Midbrain (tissue), 1 donor: ENCODE measurements around the gene GALT.

Source experiments
- DNase-seq: peaks from one replicate; lab custom pipeline; 2025; lab: John Stamatoyannopoulos, UW

GALT gene

DNA sequence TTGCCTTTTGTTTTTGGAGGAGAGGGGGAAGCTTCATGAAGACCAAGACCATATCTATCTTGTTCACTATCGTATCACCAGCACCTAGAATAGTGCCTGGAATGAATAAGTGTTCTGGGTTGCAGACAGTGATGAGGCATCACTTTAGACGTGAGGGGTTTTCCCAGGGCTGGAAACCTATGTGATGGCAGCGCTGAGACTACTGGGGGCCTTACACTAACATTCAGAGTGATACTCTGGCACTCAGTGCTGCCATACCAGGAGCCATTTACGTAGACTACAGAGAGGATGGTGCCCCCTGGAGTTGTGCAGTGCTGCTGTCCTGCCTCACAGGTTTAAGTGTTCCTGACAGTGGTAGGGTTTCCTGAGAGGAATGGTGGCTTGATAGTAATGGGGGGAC lies 37.7 kb downstream of the GALT start:
- DNase-seq: no peak

DNA sequence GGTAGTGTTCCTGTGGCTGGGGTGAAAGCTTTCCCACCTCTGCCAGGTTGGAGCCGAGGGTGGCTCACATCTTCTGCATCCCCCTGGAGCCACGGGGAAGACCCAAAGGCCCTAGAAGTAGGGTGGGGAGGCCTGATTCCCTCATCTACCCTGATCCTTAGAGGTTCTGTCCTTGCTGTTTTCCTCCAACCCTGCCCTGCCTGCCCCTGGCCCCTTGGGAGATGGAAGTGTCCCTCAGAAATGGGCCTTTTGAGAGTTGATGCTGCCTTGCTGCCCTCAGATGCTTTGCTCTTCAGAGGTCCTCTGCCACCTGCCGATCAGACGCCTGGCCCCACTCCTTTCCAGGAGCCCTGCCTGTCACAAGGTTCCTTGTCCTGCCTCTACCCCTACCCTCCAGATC lies 38.3 kb downstream of the GALT start:
- no peak for DNase-seq

DNA sequence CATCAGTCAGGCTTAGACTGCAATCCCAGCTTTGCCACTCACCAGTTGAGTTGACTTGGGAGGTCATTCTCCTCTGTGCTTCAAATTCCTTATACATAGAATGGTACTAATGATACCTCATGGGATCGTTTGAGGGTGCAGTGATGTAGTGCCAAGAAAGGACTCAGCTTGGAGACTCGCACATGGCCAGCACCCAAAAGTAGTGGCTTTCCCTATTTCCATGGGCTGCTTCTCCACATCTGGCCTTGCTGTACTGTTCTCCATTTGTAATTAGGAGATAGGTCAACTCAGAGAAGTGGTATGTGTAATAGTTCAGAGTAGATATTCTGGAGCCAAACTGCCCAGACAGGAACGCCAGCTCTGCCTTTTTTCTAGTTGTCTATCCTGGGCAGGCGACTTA lies 39.1 kb downstream of the GALT start:
- DNase-seq: no peak

DNA sequence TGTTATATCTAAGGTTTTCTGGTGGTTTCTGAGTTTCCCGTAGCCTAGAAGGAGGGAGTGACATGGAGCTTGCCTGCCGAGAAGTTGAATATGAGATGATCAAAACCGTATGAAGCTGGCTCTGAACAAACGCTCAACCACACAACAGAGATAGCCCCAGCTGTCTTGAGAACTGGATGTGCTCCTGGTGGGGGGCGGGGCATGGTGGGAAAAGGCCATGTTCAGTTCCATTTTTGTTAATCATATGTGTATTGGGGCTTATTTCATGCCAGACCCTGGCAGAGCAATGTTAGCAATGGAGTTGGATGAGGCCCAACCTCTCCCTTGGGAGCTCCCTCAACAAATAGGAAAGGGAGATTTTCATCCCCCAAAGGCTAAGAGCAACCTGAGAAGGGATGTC lies 39.8 kb downstream of the GALT start:
- no peak for DNase-seq

DNA sequence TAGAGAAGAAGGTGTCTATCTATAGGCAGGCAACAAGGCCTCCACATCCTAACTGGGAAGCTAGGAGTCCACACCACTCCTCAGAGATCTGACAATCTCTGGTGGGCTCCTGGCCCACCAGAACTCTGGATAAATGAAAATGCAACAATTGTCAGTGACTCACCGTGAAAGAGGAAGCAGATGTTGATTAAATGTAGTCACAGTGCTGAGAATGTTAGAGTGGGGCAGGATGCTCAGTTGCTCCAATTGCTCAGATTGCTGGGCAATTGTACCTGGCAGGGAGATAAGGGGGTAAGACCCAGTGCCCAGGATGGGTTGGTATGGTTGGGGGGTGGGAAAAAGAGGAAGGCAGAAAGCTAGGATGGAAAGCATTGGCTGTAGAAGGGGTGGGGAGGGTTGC lies 40.3 kb downstream of the GALT start:
- DNase-seq: no peak

DNA sequence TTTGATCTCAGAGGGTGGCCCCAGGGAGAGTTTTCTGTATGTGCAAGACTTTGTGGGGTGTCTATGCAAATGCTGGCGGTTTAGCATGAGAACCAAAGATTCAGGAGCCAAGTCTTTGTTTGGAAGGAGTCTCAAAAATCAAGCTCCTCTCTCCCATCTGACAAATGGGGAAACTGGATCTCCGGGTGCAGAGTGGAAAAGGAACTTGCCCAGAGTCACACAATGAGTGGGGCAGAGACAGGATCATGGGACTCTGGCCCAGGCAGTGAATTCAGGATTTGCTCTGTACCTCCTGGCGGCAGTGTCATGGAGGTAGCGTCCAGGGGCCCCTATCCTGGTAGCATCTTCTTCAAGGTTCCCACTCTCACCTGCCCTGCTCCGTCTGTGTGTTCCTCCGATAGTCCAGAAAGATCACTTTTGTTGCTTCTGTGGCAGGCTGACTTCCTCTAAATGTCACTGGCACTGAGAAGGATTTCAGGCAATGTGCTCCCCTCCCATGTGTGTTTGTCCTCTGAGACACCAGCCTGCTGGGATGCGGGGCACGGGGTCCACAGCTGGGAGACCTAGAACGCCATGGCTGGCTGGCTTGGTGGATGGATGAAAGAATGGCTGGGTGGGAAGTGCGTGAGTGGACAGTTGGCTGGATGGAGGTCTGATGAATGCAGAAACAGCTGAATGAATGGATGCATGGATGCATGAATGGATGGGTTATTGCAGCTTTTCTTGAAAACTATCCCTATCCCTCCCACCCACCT lies 41.0 kb downstream of the GALT start:
- DNase-seq: no peak

DNA sequence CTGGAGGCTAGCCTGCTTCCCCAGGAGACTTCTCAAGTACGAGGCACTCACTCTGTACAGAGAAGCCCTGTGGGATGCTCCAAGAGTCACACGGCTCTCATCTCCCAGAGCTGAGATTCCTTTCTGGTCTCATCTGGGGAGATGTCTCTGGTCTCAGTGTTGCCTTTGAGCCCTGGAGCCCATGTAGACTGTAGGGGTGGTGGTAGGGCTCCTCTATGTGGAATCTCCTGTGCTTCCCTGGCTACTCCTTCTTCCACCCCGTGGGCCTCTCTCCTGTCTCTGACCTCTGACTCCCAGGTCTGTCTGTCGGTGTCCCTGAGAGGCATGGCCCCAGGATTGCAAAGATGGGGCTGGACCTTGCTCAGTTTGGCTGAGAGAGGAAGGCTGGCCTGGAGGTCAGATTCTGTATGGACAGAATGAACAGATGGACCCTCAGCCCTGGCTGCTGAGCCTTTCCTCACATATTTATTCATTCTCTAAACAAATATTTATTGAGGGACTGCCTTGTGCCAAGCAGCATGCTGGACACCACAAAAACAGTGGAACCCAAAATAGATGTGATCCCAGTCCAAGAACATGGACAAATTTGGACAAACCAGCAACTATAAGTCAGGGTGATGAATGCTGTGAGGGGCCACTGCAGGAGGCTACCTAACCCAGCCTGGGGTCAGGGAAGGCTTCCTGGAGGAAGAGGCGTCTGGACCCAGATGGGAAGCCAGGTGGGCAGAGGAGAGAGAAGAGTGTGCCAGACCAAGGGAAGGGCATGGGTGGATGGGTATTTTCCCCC lies 42.0 kb downstream of the GALT start:
- DNase-seq: no peak

DNA sequence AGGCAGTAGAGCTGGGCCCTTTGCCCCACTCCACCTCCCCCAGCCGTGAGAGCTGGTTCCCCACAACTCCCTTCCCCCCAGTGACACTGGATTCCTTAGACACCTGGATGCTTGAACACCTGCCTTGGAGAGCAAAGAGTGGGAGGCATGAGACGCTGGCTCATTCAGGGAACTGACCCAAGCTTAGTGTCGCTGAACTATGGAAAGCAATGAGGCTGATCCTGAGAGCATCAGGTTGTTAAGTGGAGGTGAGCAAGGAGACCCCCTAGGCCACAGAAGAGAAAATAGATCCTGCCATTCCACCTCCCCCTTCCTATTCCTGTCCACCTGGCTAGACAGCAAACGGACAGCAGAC lies 42.6 kb downstream of the GALT start:
- DNase-seq: no peak

DNA sequence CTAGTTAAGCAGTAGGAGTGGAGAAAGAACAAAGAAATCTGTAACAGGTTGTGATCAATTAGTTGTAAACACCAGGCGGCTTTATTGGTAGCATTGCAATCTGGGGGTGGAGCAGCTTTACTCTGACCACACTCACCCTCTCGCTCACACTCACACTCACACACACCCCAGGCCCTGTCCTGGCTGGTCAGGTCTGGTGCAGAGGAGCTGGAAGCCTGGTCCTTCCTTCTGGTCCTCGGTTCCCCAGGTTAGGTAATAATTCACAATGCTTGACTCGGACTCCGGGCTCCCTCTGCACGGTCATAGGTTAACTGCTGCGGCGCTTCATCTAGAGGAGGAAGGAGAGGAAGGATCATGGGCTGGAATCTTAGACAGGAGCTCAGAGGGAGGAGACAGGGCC lies 43.0 kb downstream of the GALT start:
- no peak for DNase-seq

DNA sequence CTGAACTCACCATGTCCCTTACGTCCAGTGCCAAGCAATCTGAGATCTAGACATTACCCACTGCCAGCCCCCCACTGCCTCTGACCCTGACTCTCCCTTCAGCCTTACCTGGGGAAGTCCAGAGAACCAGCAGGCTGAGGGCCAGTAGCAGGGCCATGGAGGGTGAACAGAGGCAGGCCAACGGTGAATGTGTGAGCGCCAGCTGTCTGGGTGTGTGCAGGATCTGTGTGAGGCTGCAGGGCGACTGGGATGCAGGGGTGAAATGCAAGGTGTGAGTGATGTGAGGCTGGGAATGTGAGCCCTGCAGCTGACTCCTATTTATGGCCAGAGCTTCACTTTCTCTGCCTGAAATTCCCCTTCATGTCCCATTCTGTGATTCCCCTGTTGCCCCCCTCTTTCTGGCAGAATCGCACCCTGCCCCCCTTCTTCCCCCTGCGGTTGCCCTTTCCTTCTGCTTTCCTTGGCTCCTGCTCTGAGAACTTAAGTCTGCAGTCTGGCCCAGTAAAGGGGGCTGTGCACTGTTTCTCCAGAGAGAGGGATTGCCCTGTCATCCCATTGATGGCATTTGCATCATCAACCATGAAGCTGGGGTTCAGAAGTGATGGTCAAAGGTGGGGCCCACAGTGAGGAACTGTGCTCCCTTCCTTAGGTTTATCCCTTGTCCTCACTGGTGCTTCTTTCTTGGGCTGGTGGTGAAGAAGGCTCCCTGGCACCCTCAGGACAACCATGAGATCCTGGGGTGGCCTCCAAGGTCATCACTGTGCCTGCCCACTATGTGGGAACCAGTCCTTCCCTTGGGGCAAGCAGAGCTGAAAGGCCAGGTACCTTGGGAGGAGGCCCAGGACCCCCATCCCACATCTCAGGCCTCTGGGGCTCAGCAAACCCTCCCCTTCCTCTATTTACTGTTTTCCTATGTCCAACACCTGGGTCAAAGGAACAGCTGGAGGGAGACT lies 44.8 kb downstream of the GALT start, which contains the start of gene CCL19:
Gene CCL19 (minus strand): TSS at position 294 of the 953 bp plus-strand sequence. CDS start 137 bp downstream, at position 157.
- DNase-seq: no peak

DNA sequence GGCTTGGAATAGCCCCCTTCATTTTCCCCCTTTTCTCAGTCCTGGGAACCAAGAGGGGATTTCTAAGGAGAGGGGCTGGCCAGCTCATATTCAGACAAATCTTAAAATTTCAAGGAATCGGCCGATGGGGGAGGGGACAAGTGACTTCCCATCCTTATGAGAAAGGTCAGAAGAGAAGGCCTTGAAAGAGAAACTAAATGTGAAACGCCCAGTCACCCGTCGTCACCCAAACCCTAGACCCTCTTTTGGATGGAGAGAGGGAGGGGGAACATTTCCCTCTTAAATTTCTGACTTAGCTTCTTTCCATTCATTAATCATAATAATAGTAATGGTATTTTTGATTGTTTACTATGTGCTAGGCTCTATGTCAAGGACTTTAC lies 45.5 kb downstream of the GALT start:
- DNase-seq: no peak

DNA sequence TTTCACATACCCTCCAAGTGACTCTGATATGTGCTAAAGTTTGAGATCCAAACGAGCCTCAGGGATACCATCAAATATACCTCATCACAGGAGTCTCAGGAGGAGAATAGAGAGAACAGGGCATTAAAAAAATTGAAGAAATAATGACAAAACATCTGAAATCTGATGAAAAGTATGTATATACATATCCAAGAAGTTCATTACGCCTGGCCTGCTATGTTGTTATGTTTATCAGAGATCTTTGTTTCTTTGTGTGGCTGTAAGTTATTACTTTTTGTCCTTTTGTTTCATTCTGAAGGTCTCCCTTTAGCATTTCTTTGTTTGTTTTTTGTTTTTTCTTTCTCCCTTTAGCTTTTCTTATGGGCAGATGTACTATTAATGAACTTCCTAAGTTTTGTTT lies 47.1 kb downstream of the GALT start:
- DNase-seq: no peak

DNA sequence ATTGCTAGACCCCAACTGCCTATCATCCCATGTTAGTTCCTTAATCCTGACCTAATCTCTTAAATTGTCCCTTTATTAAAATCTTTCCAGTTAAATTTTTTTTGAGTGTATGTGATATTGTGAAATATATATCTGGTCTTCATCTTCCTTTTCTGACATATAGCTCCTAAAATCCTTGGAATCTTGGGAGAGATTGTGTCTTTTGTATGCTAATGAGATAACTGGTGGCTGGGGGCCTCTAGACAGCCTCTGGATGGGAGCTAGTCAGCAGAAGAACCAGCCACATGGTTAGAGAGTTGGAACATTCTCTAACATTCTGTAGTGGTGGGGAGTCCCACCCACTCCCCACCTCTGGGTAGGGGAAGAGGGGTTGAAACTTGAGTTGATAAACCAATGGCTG lies 48.3 kb downstream of the GALT start:
- no peak for DNase-seq
